Gastroesophageal sphincter (tissue), 3 donors: Measurements from ENCODE around the gene APOC4.

Source experiments
- CTCF ChIP-seq, 4 experiments: fragments of 200-600 bp in 2 of 4; fragments of 450-650 bp in 2 of 4; sonication (generic) in 1 of 4; IDR thresholded peaks; one replicate each; pipeline ENCODE4 v1.5.1; 2017 to 2019; ENCODE audit warnings: antibody characterized with exemption in 4 of 4, mild to moderate bottlenecking in 2 of 4, moderate library complexity in 2 of 4
- EP300 ChIP-seq: sonication (generic); formaldehyde crosslinking; IDR thresholded peaks from one replicate; pipeline ENCODE4 v1.6.1; 2017; ENCODE audit warnings: antibody characterized with exemption, mild to moderate bottlenecking
- POLR2A ChIP-seq, 2 donors: fragments of 450-650 bp; IDR thresholded peaks; one replicate each; pipeline ENCODE4 v1.6.1; 2017; ENCODE audit warnings: antibody characterized with exemption in 2 of 2, mild to moderate bottlenecking in 2 of 2, moderate library complexity in 1 of 2
- POLR2AphosphoS5 ChIP-seq: sonication (generic); formaldehyde crosslinking; IDR thresholded peaks from one replicate; pipeline ENCODE4 v1.6.1; 2017; ENCODE audit warnings: antibody characterized with exemption

- TF ChIP-seq CTCF (IDR thresholded peaks at IDR 0.05), result no peak
- TF ChIP-seq EP300, result no peak
- TF ChIP-seq POLR2AphosphoS5, result no peak
- no peak for TF ChIP-seq POLR2A (IDR thresholded peaks at IDR 0.05)
Measured at GRCh38 chr19:44973982-44974735, 32.1 kb downstream of the APOC4 start.
